CD4-positive, alpha-beta T cell treated with Interleukin-15 for 4 hours (primary cell): ENCODE measurements around the gene TRPM5.

Experiments
- DNase-seq: peaks from one replicate; pipeline ENCODE4 v3.0.0-alpha.2; 2020; ENCODE audit warnings: low spot score

The TRPM5 gene

DNA sequence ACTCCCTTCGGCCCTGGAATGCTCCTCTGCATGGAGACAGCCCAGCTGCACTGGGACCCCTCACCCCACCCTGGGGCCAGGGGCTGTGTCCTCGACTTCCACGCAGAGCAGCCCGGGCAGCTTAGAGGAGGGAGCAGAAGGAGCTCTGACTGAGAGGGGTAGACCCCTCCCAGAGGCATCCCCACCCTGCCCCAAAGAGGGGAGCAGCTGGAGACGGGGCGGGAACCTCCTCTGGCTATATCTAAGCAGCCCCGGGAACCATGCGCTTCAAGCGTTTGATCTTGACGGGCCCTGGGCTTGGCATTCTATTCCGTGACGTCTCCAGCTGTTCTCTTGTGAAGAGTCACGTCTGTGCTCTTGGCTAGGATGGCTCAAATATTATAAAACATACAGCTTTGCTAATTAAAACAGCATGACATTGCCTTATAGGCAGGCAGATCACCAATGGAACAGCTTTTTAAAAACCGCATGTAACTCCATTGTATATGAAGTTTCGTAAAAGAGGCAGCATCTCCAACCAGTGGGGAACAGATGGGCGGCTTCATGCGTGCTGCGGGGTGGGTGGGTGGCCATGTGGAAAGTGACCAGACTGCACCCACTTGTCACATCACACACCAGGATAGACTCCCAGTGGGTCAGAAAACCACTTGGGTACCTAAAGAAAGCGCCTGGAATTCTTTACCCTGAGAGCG, 8.2 kb upstream of the TRPM5 start:
- DNase-seq = no peak

GRCh38 chr11:2451916-2452315, 7.6 kb upstream of the TRPM5 start:
- no peak for DNase-seq

GRCh38 chr11:2451336-2451735, 7.0 kb upstream of the TRPM5 start:
- DNase-seq = no peak

DNA sequence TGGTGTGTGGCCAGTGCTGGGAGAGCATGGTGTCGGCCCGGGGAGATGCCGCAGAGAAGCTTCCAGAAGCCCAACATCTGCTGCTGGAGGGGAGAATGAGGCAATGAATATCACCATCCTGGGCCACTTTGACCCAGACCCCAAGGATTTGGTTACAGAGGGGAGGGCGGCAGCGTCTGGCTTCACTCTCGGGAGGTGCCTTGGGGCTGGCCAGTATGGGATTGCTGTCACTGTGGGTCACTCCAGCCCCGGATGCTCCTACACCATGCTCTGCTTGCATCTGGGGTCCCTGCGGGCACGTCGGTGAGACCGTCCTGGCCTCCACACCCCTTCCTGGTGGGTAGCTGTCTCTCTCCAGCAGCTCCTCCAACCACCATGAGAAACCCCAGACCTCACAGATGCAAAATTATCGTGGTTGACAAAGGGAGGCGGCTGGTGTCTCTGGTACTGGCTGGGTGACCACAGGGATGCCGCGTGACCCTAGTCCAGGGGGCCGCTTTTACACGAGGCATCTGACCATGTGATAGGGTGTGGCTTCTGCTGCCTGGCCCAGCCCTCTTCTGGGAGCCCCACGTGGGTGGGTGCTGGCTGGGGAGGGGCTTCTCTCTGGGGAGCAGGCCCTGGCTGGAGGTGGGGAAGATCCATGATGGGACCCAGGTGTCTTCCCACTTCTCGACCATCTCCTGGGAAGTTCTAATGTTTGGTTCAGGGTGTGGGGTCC, 6.2 kb upstream of the TRPM5 start:
- DNase-seq = no peak

DNA sequence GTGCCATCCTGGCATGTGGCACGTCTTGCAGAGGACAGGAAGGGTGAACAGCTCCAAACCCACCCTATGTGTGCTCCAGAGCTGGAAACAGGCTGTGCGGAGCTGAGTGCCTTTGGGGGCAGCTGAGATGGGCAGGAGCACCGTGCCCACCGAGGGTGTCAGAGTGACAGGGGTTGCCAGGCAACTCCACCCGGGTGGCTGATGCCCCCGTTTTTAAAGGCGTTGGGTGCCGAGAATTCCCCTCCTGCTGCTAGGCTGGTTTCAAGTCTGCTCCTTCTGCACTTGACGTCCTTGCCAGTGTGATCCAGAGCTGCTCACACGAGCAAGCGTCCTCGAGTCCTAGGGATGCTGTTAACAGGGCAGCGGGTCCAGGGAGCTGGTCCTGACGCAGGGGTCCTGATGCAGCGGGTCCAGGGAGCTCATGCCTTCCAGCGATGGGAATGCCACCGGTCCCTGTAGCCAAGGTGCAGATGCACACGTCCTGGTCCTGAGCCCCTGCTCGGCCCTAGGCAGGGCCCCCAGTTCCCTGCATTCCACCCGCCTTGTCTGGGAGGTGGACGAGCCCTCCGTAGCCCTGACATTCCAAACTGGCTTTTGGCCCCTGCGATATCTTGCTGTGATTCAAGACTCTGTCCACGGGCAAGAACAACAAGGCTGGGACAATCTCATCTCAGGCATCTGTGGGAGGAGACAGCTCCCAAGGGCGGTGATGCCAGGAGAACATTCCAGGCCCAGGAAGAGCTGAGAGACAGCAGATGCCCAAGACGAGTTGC, 5.4 kb upstream of the TRPM5 start:
- DNase-seq = no peak

DNA sequence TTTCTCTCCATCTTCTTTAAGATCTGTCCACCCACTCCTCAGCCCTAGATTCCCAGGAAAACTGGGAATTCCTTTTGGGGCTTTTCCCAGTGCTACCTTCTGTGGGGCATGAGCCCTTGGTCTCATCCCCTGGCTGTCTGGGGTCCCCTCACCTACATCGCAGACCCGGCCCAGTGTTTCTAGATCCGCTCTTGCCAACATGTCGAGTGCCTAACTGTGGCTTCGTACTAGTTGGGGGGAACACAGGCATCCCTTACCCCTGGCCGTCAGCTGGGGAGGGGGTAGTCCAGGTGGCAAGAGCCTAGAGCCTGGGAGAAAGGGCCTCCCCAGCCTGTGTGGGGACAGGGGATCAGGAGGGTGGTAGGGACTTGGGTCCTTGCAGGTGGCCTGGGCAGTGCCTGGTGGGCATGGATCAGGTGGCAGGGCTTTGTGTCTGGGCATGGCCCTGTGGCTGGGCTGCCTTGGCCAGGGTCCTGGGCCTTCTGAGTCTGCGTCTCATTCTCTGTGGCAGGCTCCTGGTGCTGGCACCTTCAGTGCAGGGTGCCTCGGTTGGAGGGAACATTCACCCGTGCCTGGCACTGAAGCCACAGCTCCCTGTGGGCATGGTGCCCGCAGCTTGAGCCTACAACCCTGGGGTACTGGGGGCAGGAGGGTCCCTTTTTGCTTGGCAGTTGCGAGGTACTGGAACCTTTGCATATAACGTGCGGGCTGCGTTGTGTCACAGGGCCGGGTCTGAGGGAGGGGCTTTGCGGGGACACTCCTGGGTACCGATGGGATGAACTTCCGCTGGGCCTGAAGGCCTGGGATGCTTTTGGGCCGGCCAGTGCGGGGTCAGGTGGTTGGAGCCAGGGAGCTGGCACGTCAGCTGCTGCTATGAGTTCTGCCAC, 4.6 kb upstream of the TRPM5 start:
- DNase-seq = no peak

- no peak for DNase-seq
Observed at GRCh38 chr11:2447951-2448650, 3.8 kb upstream of the TRPM5 start.

DNA sequence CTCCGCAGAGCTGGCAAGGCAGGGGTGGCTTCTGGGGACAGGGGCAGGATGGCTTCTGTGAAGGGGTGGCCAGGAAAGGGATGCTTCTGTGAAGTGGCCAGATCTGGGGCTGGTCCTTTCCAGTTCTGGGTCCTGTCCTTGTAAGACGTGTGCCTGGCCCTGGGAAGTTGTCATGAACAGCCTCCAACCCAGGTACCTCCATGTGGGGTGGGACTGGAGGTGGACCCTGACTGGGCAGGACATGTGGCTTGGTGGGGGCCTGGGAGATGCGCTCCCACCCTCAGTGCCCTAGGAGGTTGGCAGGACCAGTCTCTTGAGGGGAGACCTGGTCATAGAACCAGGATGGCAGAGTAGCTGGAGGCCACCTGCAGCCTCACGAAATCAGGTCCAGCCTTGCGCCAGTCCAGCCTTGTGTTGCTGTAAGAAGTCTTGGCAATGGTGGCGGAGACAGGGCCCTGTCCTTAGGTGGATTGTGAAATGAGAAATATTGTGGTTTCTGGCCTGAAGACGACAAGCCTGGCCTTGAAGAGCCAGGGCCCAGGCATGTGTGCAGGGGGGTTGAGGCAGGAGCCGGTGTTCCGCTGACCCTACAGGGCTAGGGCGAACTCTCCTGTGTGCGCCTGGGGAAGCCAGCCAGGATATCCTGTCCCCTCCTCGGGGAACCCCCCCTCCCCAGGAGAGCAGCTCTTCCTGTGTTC, 3.1 kb upstream of the TRPM5 start:
- DNase-seq = no peak

- peak; percentile 10 for DNase-seq
Observed at GRCh38 chr11:2446590-2447252, 2.4 kb upstream of the TRPM5 start.

- no peak for DNase-seq
Observed at GRCh38 chr11:2445746-2446551, 1.6 kb upstream of the TRPM5 start.

DNA sequence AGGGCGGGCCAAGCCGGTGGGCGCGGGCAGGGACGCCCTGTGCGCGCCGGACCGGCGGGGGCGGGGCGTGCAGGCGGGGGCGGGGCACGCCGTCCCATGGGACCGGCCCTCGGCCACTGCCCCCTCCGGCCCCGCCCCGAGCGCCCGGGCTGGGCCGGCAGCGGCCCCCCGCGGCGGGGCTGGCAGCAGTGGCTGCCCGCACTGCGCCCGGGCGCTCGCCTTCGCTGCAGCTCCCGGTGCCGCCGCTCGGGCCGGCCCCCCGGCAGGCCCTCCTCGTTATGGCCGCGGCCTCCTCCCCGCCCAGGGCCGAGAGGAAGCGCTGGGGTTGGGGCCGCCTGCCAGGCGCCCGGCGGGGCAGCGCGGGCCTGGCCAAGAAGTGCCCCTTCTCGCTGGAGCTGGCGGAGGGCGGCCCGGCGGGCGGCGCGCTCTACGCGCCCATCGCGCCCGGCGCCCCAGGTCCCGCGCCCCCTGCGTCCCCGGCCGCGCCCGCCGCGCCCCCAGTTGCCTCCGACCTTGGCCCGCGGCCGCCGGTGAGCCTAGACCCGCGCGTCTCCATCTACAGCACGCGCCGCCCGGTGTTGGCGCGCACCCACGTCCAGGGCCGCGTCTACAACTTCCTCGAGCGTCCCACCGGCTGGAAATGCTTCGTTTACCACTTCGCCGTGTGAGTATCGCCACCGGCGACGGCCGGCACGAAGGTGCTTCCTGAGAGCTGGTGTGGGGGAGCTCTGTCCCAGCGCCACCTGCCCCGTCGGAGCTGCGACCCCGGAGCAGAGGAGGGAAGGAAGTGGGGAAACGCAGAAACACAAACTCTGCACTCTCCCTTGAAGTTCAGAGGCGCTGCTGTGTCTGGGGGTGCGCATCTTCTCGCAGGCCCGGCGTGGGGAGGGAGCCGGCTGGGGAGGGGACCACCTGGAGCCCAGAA, 769 bp upstream of the TRPM5 start, which contains the start of gene KCNQ1:
KCNQ1 (plus strand) TSS at position 188 of the 925 bp plus-strand sequence; CDS start at position 279, 91 bp downstream.
- DNase-seq = peak; percentile 45

GRCh38 chr11:2443406-2443805, 908 bp downstream of the TRPM5 start:
- no peak for DNase-seq

GRCh38 chr11:2442589-2442988, 1.7 kb downstream of the TRPM5 start:
- DNase-seq = peak; percentile 70

- no peak for DNase-seq
Observed at GRCh38 chr11:2441171-2441570, 3.1 kb downstream of the TRPM5 start.

- DNase-seq = no peak
Observed at GRCh38 chr11:2440646-2441045, 3.7 kb downstream of the TRPM5 start.

DNA sequence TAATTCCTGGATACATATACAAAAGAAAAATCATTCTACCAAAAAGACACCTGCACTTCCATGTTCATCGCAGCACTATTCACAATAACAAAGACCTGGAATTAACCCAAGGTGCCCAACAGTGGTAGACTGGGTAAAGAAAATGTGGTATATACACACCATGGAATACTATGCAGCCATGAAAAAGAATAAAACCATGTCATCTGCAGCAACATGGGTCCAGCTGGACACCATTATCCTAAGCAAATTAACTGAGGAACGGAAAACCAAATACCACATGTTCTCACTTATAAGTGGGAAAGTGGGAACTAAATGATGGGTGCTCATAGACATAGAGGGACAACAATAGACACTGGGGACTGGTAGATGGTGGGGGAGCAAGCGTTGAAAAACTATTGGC, 4.5 kb downstream of the TRPM5 start:
- DNase-seq = no peak

DNA sequence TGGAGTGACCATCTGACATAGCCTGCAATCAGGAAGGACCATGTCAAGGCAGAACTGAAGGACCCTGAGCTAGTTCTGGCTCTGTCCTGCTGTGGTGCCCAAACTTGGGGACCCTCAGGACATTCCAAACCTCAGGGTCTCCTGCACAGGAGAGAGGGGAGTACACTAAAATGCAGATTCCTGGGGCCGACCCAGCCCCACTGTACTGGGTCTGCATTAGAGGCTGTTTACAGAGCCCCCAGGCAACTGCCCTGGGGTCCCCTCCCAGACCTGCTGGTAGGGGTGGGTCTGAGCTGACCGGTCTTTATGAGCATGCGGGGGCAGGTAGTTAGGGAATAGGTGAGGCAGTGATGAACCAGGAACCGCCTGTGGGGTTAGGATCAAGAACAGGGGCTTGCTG, 6.8 kb downstream of the TRPM5 start:
- no peak for DNase-seq

DNA sequence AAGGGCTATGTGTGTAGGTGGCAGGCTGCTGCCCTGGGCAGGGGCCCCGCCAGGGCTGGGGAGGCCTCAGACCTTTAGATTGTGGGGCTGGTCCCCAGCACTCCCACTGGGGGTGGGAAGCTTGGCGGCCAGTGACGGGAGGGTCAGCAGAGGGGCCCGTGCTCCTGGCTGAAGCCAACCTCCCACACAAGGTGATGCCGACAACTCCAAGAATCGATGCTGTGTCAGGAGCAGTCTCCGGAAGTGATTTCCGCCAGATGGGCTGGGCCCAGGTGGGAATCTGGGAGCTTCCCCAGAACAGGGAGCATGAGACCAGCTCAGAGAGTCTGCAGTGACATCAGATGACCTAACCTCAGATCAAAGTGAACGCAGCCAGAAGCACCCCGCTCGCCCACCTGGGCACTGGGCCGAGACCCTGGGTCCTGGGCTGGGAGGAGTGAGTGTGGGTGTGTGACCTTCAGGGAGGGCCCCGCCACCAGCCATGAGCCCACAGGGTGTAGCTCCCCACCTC, 7.7 kb downstream of the TRPM5 start:
- no peak for DNase-seq
